ENCODE data around the gene NEGR1.

NEGR1 gene

DNA sequence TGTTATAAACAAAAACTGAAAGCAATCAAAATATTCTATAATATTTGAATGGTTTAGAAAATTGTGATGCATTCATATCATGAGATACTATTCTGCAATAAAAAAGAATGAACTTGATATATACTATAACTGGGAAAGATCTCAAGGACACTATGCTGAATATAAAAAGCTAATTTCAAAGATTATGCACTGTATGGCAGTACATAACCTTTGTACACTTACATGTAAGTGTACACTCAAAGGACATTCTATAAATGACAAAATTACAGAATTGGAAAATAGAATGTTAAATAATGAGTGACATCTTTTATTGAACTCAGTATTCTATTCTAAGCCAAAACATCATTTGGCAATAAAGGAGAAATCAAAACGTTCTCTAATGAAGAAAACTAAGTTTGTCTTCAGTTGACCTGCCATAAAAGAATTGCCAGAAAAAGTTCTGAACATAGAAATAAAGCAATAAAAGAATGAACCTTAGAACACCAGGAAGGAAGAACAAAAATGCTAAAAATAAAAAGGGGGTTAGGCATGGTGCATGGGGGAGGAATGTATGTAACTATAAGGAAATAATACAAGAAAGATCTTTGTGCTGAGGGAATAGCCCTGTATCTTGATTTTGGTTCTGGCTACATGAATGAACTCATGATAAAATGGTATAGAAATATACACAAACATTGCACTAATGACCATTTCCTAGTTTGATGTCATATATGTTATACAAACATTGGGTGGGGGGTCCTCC lies 519.7 kb downstream of the NEGR1 start:
- no peaks in the 10 kb centered on the region for H3K79me2 ChIP-seq (ENCODE audit: low read length)
- H3K27me3 ChIP-seq (ENCODE audit: low read depth, low read length): no peaks in the 10 kb centered on the region
- H3K4me2 ChIP-seq (ENCODE audit: low read length): no peak overlapping the region
- H3K9ac ChIP-seq (ENCODE audit: low read length): no peak overlapping the region
- no peak overlapping the region for H3K4me3 ChIP-seq (ENCODE audit: low read length)
- no peaks in the 10 kb centered on the region for H3K4me1 ChIP-seq (ENCODE audit: low read length)
- TF ChIP-seq EZH2phosphoT487 (IDR thresholded peaks at IDR 0.05; ENCODE audit: low read depth): no peak
- TF ChIP-seq, protein P1, sequence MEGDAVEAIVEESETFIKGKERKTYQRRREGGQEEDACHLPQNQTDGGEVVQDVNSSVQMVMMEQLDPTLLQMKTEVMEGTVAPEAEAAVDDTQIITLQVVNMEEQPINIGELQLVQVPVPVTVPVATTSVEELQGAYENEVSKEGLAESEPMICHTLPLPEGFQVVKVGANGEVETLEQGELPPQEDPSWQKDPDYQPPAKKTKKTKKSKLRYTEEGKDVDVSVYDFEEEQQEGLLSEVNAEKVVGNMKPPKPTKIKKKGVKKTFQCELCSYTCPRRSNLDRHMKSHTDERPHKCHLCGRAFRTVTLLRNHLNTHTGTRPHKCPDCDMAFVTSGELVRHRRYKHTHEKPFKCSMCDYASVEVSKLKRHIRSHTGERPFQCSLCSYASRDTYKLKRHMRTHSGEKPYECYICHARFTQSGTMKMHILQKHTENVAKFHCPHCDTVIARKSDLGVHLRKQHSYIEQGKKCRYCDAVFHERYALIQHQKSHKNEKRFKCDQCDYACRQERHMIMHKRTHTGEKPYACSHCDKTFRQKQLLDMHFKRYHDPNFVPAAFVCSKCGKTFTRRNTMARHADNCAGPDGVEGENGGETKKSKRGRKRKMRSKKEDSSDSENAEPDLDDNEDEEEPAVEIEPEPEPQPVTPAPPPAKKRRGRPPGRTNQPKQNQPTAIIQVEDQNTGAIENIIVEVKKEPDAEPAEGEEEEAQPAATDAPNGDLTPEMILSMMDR (IDR thresholded peaks at IDR 0.05; ENCODE audit: low read depth, low read length): no peak
- no peak overlapping the region for H3K27ac ChIP-seq (ENCODE audit: low read length)
- no peak overlapping the region for H2AFZ ChIP-seq (ENCODE audit: low read depth, low read length)
- no peaks in the 10 kb centered on the region for H4K20me1 ChIP-seq (ENCODE audit: insufficient read depth, low read length)
- no peaks in the 10 kb centered on the region for H3K9me3 ChIP-seq (ENCODE audit: insufficient read depth, low read length)
- no peaks in the 10 kb centered on the region for H3K36me3 ChIP-seq (replicated peaks; ENCODE audit: low read depth, low read length)

DNA sequence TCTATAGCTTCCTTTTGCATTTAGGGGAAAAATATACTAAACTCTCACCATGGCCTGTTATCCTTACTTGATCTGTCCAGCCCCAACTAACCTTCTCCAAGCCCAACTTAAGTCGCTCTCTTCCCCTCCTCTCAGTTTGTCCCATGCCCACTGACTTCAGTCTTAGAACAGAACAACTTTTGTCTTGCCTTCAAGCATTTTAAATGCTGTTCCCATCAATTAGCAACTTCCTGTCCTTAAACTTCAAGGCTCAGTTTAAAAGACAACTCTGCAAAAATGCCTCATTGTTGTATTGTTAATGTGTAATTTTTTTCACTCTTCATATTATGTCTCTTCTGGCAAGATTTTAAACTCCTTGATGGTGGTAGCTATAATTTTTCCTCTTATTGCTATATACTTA lies 526.9 kb downstream of the NEGR1 start:
- Histone ChIP-seq H2AFZ (ENCODE audit: low read depth, low read length) (no peak overlapping the region), H3K4me3 (ENCODE audit: low read length) (no peak overlapping the region), H4K20me1 (ENCODE audit: insufficient read depth, low read length) (no peaks in the 10 kb centered on the region), H3K27ac (ENCODE audit: low read length) (no peak overlapping the region), H3K79me2 (ENCODE audit: low read length) (no peaks in the 10 kb centered on the region), H3K9ac (ENCODE audit: low read length) (no peak overlapping the region), H3K36me3 (replicated peaks; ENCODE audit: low read depth, low read length) (no peaks in the 10 kb centered on the region), H3K9me3 (ENCODE audit: insufficient read depth, low read length) (no peaks in the 10 kb centered on the region), H3K4me1 (ENCODE audit: low read length) (no peaks in the 10 kb centered on the region), H3K27me3 (ENCODE audit: low read depth, low read length) (no peaks in the 10 kb centered on the region), H3K4me2 (ENCODE audit: low read length) (no peak overlapping the region)
- TF ChIP-seq, protein P1 (IDR thresholded peaks at IDR 0.05; ENCODE audit: low read depth, low read length): no peak
- no peak for TF ChIP-seq EZH2phosphoT487 (IDR thresholded peaks at IDR 0.05; ENCODE audit: low read depth)

DNA sequence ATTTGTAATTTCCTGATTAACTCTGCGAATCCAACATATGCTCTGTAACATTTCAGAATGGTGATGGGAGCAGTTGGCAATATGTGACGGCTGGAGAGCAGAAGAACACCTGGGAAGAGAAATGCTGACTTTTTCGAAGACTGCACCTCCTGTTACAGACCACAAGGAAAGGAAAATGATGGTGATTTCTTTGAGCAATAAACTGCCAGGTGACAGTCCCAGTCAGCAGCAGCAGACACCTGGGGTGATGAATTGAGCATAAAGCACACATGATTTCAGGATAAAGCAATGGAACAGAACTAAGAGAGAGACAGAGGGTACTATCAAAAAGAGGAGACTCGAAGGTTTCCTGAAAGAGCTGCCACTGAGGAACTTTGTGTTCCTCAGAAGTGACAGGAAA lies 528.6 kb downstream of the NEGR1 start:
- H3K27me3 ChIP-seq (ENCODE audit: low read depth, low read length): no peaks in the 10 kb centered on the region
- no peak for TF ChIP-seq EZH2phosphoT487 (IDR thresholded peaks at IDR 0.05; ENCODE audit: low read depth)
- TF ChIP-seq, protein P1 (IDR thresholded peaks at IDR 0.05; ENCODE audit: low read depth, low read length): no peak
- no peak overlapping the region for H2AFZ ChIP-seq (ENCODE audit: low read depth, low read length)
- no peak overlapping the region for H3K4me3 ChIP-seq (ENCODE audit: low read length)
- no peak overlapping the region for H3K4me2 ChIP-seq (ENCODE audit: low read length)
- H3K79me2 ChIP-seq (ENCODE audit: low read length): no peaks in the 10 kb centered on the region
- no peak overlapping the region for H3K9ac ChIP-seq (ENCODE audit: low read length)
- H4K20me1 ChIP-seq (ENCODE audit: insufficient read depth, low read length): no peaks in the 10 kb centered on the region
- no peak overlapping the region for H3K27ac ChIP-seq (ENCODE audit: low read length)
- H3K4me1 ChIP-seq (ENCODE audit: low read length): no peaks in the 10 kb centered on the region
- no peaks in the 10 kb centered on the region for H3K9me3 ChIP-seq (ENCODE audit: insufficient read depth, low read length)
- no peaks in the 10 kb centered on the region for H3K36me3 ChIP-seq (replicated peaks; ENCODE audit: low read depth, low read length)

DNA sequence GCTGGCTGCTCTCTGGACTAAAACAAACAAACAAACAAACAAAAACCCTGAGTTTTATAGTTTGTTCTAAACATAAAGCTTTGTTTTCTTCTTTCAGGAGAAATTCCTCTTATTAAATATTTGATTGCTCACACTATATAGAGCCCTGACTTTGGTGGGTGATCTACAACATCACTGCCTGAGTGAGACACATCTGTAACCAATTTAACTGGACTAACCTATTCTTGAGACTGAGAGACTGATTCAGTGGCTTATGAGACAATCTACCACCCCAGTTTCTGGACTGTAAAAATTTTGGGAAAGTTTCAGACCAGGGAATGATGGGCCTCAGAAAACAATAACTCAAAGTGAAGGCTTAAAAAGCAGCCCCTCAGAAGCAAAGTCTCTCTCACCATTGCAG lies 537.0 kb downstream of the NEGR1 start:
- Histone ChIP-seq H3K9me3 (ENCODE audit: insufficient read depth, low read length) (no peaks in the 10 kb centered on the region), H2AFZ (ENCODE audit: low read depth, low read length) (no peak overlapping the region), H3K4me3 (ENCODE audit: low read length) (no peak overlapping the region), H4K20me1 (ENCODE audit: insufficient read depth, low read length) (no peaks in the 10 kb centered on the region), H3K36me3 (replicated peaks; ENCODE audit: low read depth, low read length) (no peaks in the 10 kb centered on the region), H3K27ac (ENCODE audit: low read length) (no peak overlapping the region), H3K9ac (ENCODE audit: low read length) (no peak overlapping the region), H3K4me2 (ENCODE audit: low read length) (no peak overlapping the region), H3K4me1 (ENCODE audit: low read length) (no peaks in the 10 kb centered on the region), H3K27me3 (ENCODE audit: low read depth, low read length) (no peaks in the 10 kb centered on the region), H3K79me2 (ENCODE audit: low read length) (no peaks in the 10 kb centered on the region)
- TF ChIP-seq EZH2phosphoT487 (IDR thresholded peaks at IDR 0.05; ENCODE audit: low read depth): no peak
- TF ChIP-seq, protein P1 (IDR thresholded peaks at IDR 0.05; ENCODE audit: low read depth, low read length): no peak
